IMR-90 (cell line): Measurements from ENCODE around the gene TYRO3. TPM values are rescaled to one million over a fixed set of nuclear protein-coding genes. Genes with fewer than 3 reads are reported as not detected.
A peak's percentile ranks its signal among the peaks of the same experiment; 100 is the strongest.

Experiments used
- ATAC-seq: fragments of 200-7000 bp; cut with Tn5 transposase; 2 replicates; pipeline ENCODE4 v1.9.1; 2020; ENCODE audit warnings: low read depth, mild to moderate bottlenecking, moderate library complexity
- BruUV-seq: library from RNA; stranded (reverse); fragments of 400-500 nt; replicated peaks from 2 replicates; lab custom pipeline; 2021; lab: Mats Ljungman, UMichigan
- CTCF ChIA-PET: fragments of 300-600 bp; formaldehyde crosslinking; extraction: SDS; loops from one replicate; lab custom pipeline; 2021; ENCODE audit warnings: antibody characterized with exemption; lab: Yijun Ruan, JAX
- POLR2A ChIA-PET: fragments of 300-600 bp; sonication (Branson Sonifier 250); formaldehyde crosslinking; loops from one replicate; lab custom pipeline; 2022; ENCODE audit warnings: antibody characterized with exemption; ENCODE audit not compliant: unreplicated experiment; lab: Charles Lee
- DNase-seq: peaks from one replicate; pipeline ENCODE4 v3.0.0; 2013
- H2AFZ ChIP-seq: replicated peaks from 2 replicates; pipeline ENCODE3; 2013; ENCODE audit warnings: low read length, mild to moderate bottlenecking; ENCODE audit not compliant: poor library complexity
- H2AK5ac ChIP-seq: 2 replicates; pipeline ENCODE4 v1.6.1; 2013; ENCODE audit warnings: low read depth, low read length, inconsistent platforms
- H2AK9ac ChIP-seq: replicated peaks from 2 replicates; pipeline ENCODE3; 2013; ENCODE audit warnings: mild to moderate bottlenecking, low read depth, low read length, moderate library complexity; ENCODE audit not compliant: poor library complexity
- H2BK120ac ChIP-seq: 2 replicates; pipeline ENCODE4 v1.6.1; 2013; ENCODE audit warnings: low read depth, low read length, inconsistent platforms
- H2BK15ac ChIP-seq: 3 replicates; pipeline ENCODE4 v1.6.1; 2013; ENCODE audit warnings: low read depth, low read length, inconsistent platforms
- H2BK20ac ChIP-seq: 2 replicates; pipeline ENCODE4 v1.6.1; 2013; ENCODE audit warnings: low read depth, mild to moderate bottlenecking, inconsistent platforms, low read length, moderate library complexity
- H2BK5ac ChIP-seq: 2 replicates; pipeline ENCODE4 v1.6.1; 2013; ENCODE audit warnings: mild to moderate bottlenecking, low read depth, low read length, inconsistent platforms; ENCODE audit not compliant: poor library complexity, severe bottlenecking
- H3K14ac ChIP-seq: replicated peaks from 2 replicates; pipeline ENCODE4 v1.6.1; 2013; ENCODE audit warnings: low read depth, low read length, inconsistent platforms
- H3K18ac ChIP-seq: 2 replicates; pipeline ENCODE4 v1.6.1; 2013; ENCODE audit warnings: low read depth, low read length, control low read depth
- H3K23ac ChIP-seq: 2 replicates; pipeline ENCODE4 v1.6.1; 2013; ENCODE audit warnings: low read depth, low read length, inconsistent platforms
- H3K27ac ChIP-seq: 2 replicates; pipeline ENCODE4 v1.5.1; 2013; ENCODE audit warnings: mild to moderate bottlenecking, control low read depth, low read length; ENCODE audit not compliant: insufficient read depth
- H3K27me3 ChIP-seq: 2 replicates; pipeline ENCODE4 v1.6.1; 2013; ENCODE audit warnings: low read length; ENCODE audit not compliant: control insufficient read depth, insufficient read depth
- H3K36me3 ChIP-seq: 2 replicates; pipeline ENCODE4 v1.6.1; 2013; ENCODE audit warnings: low read length, mixed read lengths; ENCODE audit not compliant: control insufficient read depth, insufficient read depth
- H3K4ac ChIP-seq: 2 replicates; pipeline ENCODE4 v1.6.1; 2013; ENCODE audit warnings: low read depth, low read length, inconsistent platforms
- H3K4me1 ChIP-seq: 2 replicates; pipeline ENCODE4 v1.6.1; 2013; ENCODE audit warnings: low read length, mixed read lengths; ENCODE audit not compliant: control insufficient read depth, insufficient read depth
- H3K4me2 ChIP-seq: 2 replicates; pipeline ENCODE4 v1.6.1; 2013; ENCODE audit warnings: low read depth, mild to moderate bottlenecking, control low read depth, low read length, moderate library complexity
- H3K4me3 ChIP-seq: 2 replicates; pipeline ENCODE4 v1.5.1; 2013; ENCODE audit warnings: low read depth, mild to moderate bottlenecking, control low read depth, low read length, moderate library complexity; ENCODE audit not compliant: insufficient read depth
- H3K56ac ChIP-seq: 2 replicates; pipeline ENCODE4 v1.6.1; 2013; ENCODE audit warnings: low read length, inconsistent platforms; ENCODE audit not compliant: insufficient read depth; ENCODE audit errors: extremely low read depth
- H3K79me1 ChIP-seq, 2 experiments: 2 replicates each; pipeline ENCODE4 v1.6.1; 2013; ENCODE audit warnings: low read length in 2 of 2, inconsistent platforms in 1 of 2, low read depth in 1 of 2
- H3K9ac ChIP-seq: 2 replicates; pipeline ENCODE4 v1.6.1; 2013; ENCODE audit warnings: low read depth, low read length, control low read depth
- H3K9me1 ChIP-seq: 2 replicates; pipeline ENCODE4 v1.6.1; 2013; ENCODE audit warnings: low read length, inconsistent platforms; ENCODE audit not compliant: insufficient read depth
- H3K9me3 ChIP-seq: 2 replicates; pipeline ENCODE4 v1.6.1; 2013; ENCODE audit warnings: low read length; ENCODE audit not compliant: control insufficient read depth, insufficient read depth
- H4K20me1 ChIP-seq: 2 replicates; pipeline ENCODE4 v1.6.1; 2013; ENCODE audit warnings: low read length, inconsistent platforms; ENCODE audit not compliant: insufficient read depth
- H4K5ac ChIP-seq: 2 replicates; pipeline ENCODE4 v1.6.1; 2013; ENCODE audit warnings: mild to moderate bottlenecking, low read depth, low read length, control low read depth
- H4K8ac ChIP-seq, 2 experiments: 2 replicates each; pipeline ENCODE4 v1.6.1; 2013; ENCODE audit warnings: low read depth in 2 of 2, low read length in 2 of 2, control low read depth in 1 of 2, inconsistent platforms in 1 of 2
- H4K91ac ChIP-seq: 2 replicates; pipeline ENCODE4 v1.6.1; 2013; ENCODE audit warnings: low read depth, low read length, inconsistent platforms; ENCODE audit not compliant: insufficient read depth
- CHD1 ChIP-seq: IDR thresholded peaks from 2 replicates; pipeline ENCODE4 v1.6.1; 2012; ENCODE audit warnings: low read depth, low read length, improper control_type of control experiment
- FOS ChIP-seq: fragments of 150-350 bp; IDR thresholded peaks from 2 replicates; pipeline ENCODE4 v1.6.1; 2016; ENCODE audit warnings: low read depth, low read length
- MAFK ChIP-seq: IDR thresholded peaks from 2 replicates; pipeline ENCODE4 v1.6.1; 2012; ENCODE audit warnings: low read depth, low read length, improper control_type of control experiment
- POLR2A ChIP-seq: IDR thresholded peaks from 2 replicates; pipeline ENCODE4 v1.6.1; 2012; ENCODE audit warnings: mild to moderate bottlenecking, low read depth, low read length
- RCOR1 ChIP-seq: IDR thresholded peaks from 2 replicates; pipeline ENCODE4 v1.6.1; 2012; ENCODE audit warnings: mild to moderate bottlenecking, low read length, improper control_type of control experiment; ENCODE audit not compliant: insufficient replicate concordance
- SMC3 ChIP-seq: fragments of 150-350 bp; IDR thresholded peaks from 2 replicates; pipeline ENCODE4 v1.6.1; 2016; ENCODE audit warnings: low read depth, mild to moderate bottlenecking, antibody characterized with exemption, low read length, moderate library complexity
- WGBS, 2 experiments: methylation state at CpG; one replicate each; pipeline versions ENCODE4 v1.1.5 to v1.1.7; 2013; ENCODE audit warnings: missing lambda C conversion rate in 2 of 2; ENCODE audit not compliant: insufficient read length in 1 of 2; ENCODE audit errors: extremely low coverage in 2 of 2; 5-methylcytosine and 5-hydroxymethylcytosine counted together
- dilution Hi-C: fragments of 300-500 bp; cut with HindIII; formaldehyde crosslinking; loops from one replicate; pipeline ENCODE4 v1.14.3; 2018; ENCODE audit warnings: low sequenced_read_pairs; ENCODE audit not compliant: unreplicated experiment
- in situ Hi-C: fragments of 300-500 bp; cut with MboI; formaldehyde crosslinking; loops from 3 replicates; pipeline ENCODE4 v1.14.3; 2019; ENCODE audit warnings: low sequenced_read_pairs, inconsistent platforms, mixed read lengths
- intact Hi-C: fragments of 100-400 bp; cut with micrococcal nuclease; formaldehyde crosslinking; loops from 2 replicates; pipeline ENCODE4 v1.10.0; 2022
- polyA plus RNA-seq, 3 experiments: library from polyadenylated mRNA; depleted of rRNA; stranded (reverse); fragments of >200 nt; gene quantifications; 2 replicates each; pipeline ENCODE4 v1.2.3, GENCODE V29; 2012; ENCODE audit warnings: low replicate concordance in 1 of 3
- total RNA-seq: library from RNA; depleted of rRNA; stranded (reverse); fragments of >200 nt; gene quantifications from 2 replicates; pipeline ENCODE4 v1.2.3, GENCODE V29; 2012

The TYRO3 gene
- total and polyA plus RNA-seq, 2 of the 4 experiments (the other 2 are of a cell fraction) = 11.5 to 18.4 TPM

DNA sequence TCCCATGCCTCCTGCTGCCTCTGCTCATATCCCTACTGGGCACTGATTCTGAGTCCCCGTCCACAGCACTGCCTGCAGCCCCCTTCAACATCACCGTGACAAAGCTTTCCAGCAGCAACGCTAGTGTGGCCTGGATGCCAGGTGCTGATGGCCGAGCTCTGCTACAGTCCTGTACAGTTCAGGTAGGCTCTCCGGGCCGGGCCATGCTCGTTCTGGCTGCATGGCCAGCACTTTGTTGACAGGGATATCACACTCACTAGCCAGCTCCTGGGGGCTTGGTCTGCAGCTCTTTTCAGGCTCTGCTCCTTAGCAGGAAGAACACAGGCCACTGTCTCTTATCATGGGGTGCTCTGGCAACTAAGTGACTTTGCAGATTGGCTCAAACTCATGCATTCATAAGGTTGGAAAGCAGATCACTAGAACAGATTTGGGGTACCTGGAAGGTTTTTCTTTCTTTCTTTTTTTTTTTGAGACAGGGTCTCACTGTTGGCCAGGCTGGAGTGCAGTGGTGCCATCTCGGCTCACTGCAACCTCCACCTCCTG, 6.0 kb downstream of the TYRO3 start:
- Histone ChIP-seq H4K20me1 (peaks cover 1% of the 10 kb centered on the region; the same call in 1 of the 2 replicates), H3K18ac (no peak overlapping the region), H3K27me3 (no peaks in the 10 kb centered on the region), H2AK5ac (0 out of 2 replicates have a peak overlapping the region, but pooled peaks have one; percentile 24), H3K9me3 (no peaks in the 10 kb centered on the region), H3K9ac (no peak overlapping the region), H2BK5ac (no peak overlapping the region), H3K23ac (no peak overlapping the region), H2BK20ac (no peak overlapping the region), H2AK9ac (no peak overlapping the region), H4K8ac (no peak overlapping the region), H3K4ac (no peak overlapping the region), H3K79me1 (peaks cover 2 to 19% of the 10 kb centered on the region in 2 experiments), H4K91ac (no peak overlapping the region; the same call in 1 of the 2 replicates), H3K56ac (no peak overlapping the region), H3K4me1 (peaks cover 34% of the 10 kb centered on the region), H2AFZ (no peak overlapping the region), H3K4me2 (no peak overlapping the region), H3K14ac (no peak overlapping the region), H2BK15ac (no peak overlapping the region), H3K4me3 (no peak overlapping the region), H4K5ac (no peak overlapping the region), H3K9me1 (peaks cover 18% of the 10 kb centered on the region), H3K36me3 (peaks cover under 1% of the 10 kb centered on the region; the same call in 1 of the 2 replicates), H2BK120ac (no peak overlapping the region), H3K27ac (no peak overlapping the region)
- WGBS, 2 experiments = no CpG with 5 or more reads among the region's 8 CpGs
- no TSS peak for BruUV-seq
- DNase-seq = no peak
- no peak for ATAC-seq
- in situ Hi-C loops (no loop called here), intact Hi-C loops (no loop called here), dilution Hi-C loops (no loop called here)
- CTCF ChIA-PET = interaction anchor here (0.6 kb wide), 1 partner anchor 305 kb away, joined by 3 read pairs; no protein-coding TSS in a partner anchor
- no peak for TF ChIP-seq FOS
- TF ChIP-seq RCOR1 = no peak
- no peak for TF ChIP-seq POLR2A
- no peak for TF ChIP-seq MAFK
- no peak for TF ChIP-seq CHD1
- TF ChIP-seq SMC3 = no peak
- POLR2A ChIA-PET = no interaction called here
